HG03457 (cell line): Measurements from ENCODE around the gene PDE6B.
"Not testable (repeated sequence)": the region's sequence is repeated elsewhere in the genome, so short reads cannot be mapped to it uniquely, and the experiment has no call there.

Experiments used
- ATAC-seq: cut with Tn5 transposase; IDR thresholded peaks from one replicate; pipeline ENCODE4 v1.9.1; 2021; ENCODE audit warnings: moderate number of reproducible peaks; ENCODE audit not compliant: unreplicated experiment

Gene PDE6B

DNA sequence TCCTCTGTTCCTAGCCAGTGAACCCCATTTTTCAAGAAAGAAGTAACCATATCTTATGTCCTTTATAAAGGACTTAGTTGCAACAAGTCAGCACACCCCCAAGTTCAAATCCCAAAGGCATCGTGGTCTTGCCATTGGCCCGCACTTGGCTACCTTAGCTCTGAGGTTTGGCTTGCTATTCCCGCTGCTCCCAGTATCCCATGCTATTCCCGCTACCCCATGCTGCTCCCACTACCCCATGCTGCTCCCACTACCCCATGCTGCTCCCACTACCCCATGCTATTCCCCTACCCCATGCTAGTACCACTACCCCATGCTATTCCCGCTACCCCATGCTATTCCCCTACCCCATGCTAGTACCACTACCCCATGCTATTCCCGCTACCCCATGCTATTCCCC is 42.8 kb downstream of the PDE6B start:
- ATAC-seq: not testable (repeated sequence)

DNA sequence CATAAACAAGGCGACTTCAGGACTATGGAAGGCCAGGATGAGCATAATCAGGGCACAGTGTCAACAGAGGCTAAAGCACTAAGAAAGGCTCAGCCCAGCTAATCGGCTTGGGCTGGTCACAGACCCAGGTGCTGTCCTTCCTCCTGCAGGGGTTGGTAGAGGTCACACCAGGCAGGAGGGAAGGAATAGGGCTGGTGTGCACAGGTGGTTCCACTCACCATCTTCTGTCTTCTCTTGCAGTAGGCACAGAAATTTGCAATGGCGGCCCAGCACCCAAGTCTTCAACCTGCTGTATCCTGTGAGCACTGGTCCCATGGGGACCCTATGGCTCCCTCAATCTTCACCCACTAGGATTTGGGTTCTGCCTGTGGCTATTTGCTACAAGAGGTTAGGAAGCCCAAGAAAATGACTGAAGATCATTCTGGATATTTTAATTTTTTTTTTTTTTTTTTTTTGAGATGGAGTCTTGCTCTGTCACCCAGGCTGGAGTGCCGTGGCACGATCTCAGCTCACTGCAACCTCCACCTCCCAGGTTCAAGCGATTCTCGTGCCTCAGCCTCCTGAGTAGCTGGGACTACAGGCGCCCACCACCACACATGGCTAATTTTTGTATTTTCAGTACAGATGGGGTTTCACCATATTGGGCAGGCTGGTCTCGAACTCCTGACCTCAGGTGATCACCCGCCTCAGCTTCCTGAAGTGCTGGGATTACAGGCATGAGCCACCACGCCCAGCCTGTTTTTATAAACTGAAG is 44.6 kb downstream of the PDE6B start:
- not testable (repeated sequence) for ATAC-seq

DNA sequence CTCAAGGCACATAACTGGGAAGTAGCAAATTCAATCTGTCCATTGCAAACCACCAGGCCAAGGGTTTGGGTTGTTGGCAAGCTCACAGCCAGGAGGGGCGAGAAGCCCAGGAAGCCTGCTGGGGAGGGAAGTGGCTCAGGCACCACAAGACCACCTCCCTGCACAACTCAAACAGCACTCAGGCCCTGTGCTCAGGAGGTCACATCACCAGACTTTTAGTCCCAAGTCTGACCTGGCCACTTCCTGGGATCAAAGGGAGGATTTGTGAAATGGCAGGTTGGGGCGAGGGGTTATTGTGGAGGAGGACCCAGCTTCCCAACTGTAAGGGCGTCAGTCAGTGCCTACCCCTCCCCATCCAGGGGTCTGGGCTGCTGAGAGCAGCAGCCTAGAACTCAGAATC is 46.4 kb downstream of the PDE6B start:
- no peak for ATAC-seq

DNA sequence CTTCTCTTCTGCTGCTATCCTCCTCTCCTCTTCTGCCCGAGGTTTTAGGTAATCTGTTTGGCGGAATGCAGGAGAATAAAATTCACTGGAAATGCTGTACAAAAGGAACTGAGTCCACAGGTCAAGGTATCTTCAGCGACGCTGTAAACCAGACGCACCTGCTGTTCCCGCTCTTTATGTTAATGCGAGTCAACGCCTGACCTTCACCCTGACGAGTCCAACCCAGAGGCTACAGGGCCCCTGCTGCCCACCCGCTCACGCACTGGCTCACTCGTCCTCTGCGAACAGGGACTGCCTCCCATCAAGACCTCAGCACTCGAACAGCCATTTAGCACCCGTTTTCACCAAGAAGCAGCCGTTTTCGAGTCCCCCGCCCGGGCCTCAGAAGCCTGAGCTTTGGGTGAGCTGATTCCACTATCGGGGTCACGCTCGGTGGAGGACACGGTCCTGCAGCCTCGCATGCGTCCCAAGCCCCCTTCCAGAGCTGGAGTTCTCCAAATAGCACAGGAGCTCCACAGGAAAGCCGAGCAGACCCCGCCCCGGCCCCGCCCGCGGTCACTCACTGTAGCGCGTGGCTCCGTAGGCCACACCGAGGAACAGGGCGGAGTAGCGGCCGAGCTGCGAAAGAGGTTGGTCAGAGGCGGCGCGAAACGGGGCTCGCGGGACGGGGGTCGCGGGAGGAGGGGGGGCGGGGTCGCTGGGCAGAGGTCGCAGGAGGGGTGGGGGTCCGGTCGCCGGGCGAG is 48.1 kb downstream of the PDE6B start:
- ATAC-seq: no peak

DNA sequence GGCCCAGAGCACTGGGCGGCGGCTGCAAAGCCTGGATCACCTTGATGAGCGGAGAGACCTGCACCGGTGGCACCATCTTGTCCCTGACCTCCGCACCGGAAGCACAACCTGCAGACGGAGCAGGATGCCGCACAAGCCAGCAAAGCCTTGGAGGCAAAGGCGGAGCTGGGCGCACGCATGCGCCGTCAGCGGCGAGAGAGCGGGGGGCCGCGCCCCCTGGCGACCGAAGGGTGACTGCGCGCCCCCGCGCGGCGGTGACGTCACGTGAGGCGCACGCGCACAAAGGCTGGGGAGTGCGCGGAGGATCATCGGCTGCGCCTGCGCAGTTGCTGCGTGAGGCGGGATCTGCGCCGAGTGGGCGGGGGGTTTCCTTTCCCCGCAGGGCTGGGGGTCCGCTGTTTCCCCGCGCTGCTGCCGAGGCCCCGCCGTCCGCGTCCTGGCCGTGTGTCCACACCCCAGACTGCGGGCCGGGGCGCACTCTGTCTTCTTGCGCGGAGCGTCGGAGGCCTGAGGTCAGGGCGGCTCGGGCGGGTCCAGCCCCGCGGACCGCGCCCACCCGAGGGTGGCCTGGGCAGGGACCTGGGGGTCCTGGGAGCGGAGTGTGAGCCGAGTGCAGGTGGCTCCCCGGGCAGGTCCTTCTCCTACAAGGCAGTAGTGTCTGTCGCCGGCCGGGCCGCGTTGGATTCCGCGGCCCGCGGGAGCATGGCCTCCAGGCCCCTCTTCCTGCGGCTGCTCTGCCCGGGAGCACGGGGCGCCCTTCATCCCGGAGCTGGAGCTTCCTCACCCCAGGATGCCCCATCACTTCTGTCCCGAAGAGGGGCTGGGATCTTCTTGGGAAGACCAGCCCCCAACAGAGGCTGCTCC is 49.0 kb downstream of the PDE6B start, which contains the start of the genes ATP5ME and MYL5:
Gene ATP5ME (minus strand): TSS at position 105 of the 864 bp plus-strand sequence. CDS start 29 bp downstream, at position 76.
Gene MYL5 (plus strand): TSS at position 371 of the 864 bp plus-strand sequence. CDS start 3,485 bp downstream, outside the sequence.
- ATAC-seq: peak; percentile 68

DNA sequence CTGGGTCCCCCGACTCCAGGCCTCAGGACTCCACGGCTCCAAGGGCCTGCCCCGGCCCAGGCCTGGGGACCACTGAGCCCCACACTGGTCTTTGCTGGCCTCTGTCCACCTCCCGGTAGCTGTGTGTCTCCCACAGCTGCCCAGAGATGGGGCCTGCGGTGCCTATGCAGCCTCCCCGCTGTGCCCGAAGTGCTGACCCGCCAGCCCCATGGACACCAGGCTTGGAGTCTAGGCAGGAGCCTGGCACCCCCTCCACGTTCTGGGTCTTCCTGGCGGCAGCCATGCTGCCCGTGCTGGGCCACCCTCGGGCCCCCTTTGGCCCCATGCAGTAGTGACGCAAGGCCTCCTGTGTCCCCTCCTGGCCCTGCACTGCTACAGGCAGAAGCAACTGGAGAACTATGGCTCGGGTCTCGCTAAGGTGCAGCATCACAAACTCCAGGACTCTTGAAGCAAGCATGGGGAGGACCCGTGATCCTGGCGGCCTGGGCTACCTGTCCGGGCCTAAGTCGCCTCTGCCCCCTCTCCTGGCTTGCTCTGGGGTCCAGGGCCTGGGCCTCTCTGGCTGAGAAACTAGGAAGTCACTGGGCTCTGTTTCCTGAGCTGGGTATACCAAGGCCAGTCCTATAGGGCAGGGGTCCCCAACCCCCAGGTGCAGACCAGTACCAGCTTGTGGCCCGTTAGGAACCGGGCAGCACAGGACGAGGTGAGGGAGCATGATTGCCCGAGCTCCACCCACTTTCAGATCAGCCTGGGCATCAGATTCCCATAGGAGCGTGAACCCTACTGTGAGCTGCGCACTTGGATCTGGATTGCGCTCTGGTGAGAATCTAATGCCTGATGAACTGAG is 49.9 kb downstream of the PDE6B start:
- ATAC-seq: no peak

DNA sequence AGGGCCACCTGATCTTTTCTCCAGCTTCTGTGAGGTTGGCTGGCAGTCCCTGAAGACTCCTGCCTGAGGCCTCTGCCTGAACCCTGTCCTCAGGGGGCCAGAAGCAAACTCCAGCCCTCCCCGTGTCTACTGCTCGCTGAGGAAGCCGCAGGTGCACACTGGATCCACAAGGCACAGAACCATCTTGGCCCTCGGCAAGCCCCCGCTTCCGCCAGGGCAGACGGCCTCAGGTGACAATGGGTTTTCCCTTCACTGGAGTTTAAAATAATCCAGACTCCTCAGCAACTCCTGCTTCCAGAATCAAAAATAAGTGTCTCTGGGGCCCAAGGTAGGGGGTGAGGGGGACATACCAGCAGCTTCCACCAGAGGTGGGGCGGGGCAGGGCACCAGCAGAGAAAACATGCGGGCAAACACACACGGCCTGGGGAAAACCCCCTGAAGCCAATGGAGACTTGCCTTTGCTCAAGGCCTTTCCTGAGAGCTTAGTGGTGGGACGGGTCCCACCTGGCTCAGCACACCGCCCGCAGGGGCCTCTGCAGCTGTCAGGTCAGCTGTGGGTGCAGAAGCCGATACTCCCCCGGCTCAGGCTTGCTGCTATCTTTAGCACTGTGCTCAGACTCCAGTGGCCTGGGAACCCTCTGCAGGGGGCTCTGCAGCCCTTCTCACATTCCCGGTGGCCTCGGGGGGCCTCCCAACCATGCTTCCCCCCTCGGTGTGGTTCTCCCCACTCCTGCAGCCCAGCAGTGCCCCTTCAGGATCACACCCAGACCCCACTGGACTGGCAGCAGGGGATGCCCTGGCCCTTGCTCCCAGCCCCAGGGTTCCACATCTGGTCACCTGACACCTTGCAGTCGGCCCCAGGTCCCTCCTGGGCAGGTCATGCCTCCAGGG is 50.9 kb downstream of the PDE6B start:
- ATAC-seq: no peak

DNA sequence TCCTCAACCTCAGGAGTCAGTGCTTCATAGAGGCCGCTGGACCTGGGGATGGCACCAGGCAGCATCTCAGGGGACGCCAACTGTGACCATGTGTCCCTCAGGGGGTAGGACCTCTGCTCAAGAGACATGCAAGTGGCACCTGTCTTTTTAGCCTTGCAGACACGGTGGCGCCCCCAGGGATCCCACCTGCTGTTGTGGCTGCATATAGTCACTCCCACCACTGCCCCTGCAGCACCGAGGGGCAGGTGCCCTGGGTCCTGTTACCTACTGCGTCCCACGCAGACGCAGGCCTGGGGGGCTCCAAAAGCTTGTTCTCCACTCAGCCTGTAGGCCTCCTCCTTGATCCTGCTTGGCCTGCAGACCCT is 51.5 kb downstream of the PDE6B start:
- ATAC-seq: no peak

DNA sequence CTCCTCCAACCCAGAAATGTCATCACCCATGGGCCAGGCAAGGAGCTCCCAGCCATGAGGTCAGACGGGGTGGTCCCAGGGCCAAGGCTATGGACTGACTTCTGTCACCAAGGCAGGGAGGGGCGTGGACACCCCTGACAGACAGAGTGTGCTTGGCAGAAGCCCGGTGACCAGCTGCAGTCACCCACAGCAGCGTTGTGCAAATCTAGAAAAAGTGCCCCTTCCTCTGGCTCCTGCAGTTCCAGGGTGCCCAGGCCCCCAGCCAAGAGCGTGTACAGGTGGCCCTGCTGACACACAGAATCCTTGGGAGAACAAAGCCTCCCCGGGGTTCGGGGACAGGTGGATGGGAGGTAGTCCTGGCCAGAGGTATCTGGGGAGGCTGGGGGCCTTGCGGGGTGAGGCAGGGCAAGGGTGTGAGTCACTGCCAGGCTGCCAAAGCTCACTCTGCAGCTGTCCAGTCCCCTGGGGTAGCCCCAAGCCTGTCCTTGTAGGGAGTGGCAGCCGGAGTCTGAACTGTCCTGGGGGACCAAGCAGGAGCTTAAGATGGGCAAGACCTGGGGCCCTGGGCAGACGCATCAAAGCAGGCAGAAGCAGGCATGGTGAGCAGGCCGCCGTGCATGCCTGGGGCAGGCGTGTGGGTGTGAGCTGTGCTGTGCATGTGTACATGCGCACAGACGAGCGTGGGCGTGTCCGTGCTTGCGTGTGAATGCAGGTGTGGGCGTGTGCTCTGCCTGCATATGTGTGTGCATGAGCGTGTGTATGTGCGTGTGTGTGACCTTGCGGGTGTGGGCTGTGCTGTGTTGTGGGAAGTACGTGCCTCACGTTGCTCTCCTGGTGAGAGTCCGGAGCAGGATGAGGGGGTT is 52.3 kb downstream of the PDE6B start:
- ATAC-seq: no peak

DNA sequence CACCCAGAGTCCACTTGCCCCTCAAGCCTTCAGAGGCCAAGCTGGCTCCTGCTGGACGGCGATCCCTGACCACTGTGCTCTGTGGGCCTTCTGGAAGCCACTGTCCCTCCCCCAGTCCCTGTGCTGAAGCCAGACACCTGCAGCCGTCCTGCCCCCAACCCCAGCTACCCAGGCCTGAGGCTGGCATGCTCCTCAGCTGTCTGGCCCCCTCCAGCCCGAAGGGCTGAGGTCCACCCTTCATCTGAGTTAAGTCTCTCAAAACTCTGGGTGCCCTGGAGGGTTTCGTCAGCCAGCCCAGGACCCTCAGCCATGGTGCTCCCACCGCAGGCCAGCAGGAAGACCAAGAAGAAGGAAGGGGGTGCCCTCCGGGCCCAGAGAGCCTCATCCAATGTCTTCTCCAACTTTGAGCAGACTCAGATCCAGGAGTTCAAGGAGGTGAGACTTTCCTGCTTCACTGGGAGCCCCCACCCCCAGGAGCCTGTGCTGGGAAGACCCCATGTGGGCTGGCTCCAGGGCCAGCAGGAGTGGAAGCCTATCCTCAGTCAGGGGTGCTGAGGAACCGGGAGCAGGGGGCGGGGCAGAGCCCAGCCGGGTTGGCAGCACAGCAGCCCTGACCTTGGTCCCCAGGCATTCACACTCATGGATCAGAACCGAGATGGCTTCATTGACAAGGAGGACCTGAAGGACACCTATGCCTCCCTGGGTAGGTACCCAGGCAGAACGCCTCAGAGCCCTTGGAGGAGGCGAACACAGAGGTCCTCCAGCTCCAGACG is 53.1 kb downstream of the PDE6B start:
- ATAC-seq: no peak

DNA sequence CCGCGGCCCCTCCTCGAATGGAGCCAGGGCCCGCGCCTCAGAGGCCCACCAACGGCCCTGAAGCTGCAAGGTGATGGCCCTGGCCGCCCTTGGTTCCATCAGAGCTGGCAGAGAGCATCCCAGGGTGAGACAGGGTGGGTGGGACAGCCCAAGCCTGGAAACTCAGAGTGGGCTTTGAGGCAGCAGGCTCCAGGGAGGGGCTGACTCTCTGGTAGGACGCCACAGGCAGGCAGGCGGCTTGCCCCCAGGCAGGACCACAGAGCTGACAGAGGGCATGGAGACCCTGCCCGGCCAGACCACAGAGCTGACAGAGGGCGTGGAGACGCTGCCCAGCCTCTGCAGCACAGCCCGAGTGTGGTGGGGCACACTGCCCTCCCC is 53.7 kb downstream of the PDE6B start:
- ATAC-seq: no peak

DNA sequence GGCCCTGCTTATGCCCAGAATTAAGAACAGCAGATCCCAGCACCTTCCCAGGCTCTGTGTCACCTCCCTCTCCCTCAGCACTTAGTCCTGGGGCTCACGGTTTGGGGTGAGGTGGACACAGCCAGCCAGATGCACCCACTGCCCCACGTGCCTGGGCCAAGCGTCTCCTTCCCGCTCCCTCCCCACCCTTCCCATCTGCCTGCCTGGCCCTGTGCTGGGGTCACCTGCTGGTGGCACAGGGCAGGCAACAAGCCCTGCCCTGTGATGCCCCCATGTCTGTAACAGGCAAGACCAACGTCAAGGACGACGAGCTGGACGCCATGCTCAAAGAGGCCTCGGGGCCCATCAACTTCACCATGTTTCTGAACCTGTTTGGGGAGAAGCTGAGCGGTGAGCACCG is 54.3 kb downstream of the PDE6B start:
- ATAC-seq: no peak

DNA sequence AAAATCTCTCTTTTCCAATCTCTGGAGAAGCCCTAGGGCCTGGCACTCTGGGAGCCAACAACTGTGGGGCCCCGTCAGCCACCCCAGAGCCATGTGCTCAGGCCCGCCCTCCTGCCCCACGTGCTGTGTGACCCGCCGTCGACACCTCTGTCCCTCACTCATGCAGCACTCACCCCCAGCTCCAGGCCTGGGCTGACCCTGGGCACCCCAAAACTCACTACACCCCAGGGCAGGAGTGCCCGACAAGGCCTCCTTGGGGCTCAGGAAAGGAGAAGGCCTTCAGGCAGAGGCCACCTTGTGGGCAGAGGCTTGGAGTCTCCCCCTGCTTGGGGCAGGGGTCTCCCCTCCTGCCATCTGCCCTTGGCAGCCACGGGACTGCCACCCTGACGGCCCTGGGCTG is 54.7 kb downstream of the PDE6B start:
- no peak for ATAC-seq

DNA sequence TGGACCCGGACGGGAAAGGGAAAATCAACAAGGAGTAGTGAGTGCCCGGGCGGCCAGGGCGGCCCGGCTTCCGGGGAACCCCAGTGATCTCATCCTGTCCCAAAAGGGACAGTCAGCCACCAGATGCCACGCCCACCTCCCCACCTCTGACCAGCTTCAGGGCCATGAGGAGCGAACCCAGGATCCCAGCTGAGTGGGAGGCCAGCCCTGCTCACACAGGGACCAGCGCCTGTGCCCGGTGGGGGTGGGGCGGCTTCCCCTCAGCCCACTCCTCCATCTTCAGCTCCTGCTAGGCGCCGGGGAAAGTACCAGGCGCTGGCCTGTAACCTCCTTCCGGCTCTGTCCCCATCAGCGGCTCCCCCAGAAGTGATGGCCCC is 55.2 kb downstream of the PDE6B start:
- no peak for ATAC-seq

DNA sequence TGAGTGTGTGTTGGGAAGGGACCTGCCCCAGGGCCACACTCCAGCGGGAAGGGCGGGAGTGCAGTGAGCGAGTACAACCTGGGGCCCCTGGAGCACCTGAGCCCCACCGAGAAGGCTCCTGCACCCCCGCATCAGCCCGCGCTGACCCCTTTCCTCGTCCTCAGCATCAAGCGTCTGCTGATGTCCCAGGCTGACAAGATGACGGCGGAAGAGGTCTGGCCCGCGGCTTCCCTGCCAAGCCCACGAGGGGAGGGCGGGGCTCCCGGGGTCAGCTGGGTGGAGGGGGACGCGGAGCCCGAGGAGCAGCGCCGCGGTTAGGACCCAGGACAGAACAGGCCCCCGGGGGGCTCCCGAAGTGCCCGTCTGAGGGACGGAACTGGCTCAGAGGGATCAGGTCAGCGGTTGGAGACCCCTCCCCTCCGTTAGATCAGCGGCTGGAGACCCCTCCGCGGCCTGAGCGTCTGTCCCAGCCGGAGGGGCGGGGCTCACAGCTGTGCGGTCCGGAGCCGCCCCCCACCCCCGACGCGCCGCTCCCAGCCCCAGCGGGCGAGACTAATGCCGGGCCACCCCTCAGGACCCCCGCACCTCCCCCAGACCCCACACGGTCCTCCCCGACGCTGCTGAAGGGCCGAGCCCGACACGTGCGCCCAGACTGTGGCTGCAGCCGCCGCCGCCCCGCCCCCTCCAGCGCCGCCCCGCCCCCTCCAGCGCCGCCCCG is 55.7 kb downstream of the PDE6B start:
- ATAC-seq: no peak

DNA sequence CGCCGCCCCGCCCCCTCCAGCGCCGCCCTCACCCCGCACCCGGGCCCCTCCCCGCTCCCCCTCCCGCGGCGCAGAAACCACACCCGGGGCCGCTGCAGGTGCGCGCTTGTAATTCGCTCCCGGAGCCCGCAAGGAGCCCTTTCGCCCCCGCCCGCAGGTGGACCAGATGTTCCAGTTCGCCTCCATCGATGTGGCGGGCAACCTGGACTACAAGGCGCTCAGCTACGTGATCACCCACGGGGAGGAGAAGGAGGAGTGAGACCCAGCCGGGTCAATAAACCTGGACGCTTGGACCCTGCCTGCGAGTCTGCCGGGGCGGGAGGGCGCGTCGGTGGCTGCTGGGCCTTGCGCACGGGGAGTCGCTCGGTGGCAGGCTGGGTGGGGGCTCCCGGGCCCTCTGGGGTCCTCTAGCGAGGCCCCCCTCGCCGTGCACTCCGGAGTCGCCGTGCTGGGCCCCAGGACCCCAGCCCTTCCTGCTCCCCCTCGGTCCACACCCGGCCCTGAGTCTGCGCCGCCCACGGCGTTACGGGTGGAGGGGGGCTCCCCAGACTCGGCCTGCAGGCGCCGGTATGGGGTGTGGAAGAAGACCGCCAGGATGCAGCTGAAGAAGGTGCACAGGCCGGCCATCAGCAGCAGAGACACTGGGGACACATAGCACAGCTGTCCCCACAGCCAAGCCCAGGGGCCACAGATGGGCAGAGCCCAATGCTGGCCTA is 56.5 kb downstream of the PDE6B start:
- no peak for ATAC-seq
